Trophoblast cell (in vitro differentiated cells and primary cell): Measurements from ENCODE around the gene GDPD3.

ENCODE experiments used
- DNase-seq, 2 donors: peaks; one replicate each; pipeline ENCODE4 v3.0.0-alpha.2; 2016
- H2AFZ ChIP-seq: 2 replicates; pipeline ENCODE4 v1.6.1; 2013; ENCODE audit warnings: low read length, moderate library complexity, mild to moderate bottlenecking; ENCODE audit not compliant: insufficient read depth, poor library complexity
- H2AK5ac ChIP-seq: 2 replicates; pipeline ENCODE4 v1.6.1; 2013; ENCODE audit warnings: mild to moderate bottlenecking, low read length
- H2BK120ac ChIP-seq: 2 replicates; pipeline ENCODE4 v1.6.1; 2013; ENCODE audit warnings: low read length, mild to moderate bottlenecking, moderate library complexity; ENCODE audit not compliant: insufficient read depth, poor library complexity
- H2BK12ac ChIP-seq: 2 replicates; pipeline ENCODE4 v1.6.1; 2013; ENCODE audit warnings: mild to moderate bottlenecking, low read length, moderate library complexity
- H2BK5ac ChIP-seq: 2 replicates; pipeline ENCODE4 v1.6.1; 2013; ENCODE audit warnings: low read length, low read depth, moderate library complexity, mild to moderate bottlenecking; ENCODE audit not compliant: poor library complexity
- H3K14ac ChIP-seq: 2 replicates; pipeline ENCODE4 v1.6.1; 2013; ENCODE audit warnings: mild to moderate bottlenecking, low read length
- H3K18ac ChIP-seq: 2 replicates; pipeline ENCODE4 v1.6.1; 2013; ENCODE audit warnings: mild to moderate bottlenecking, low read length
- H3K23ac ChIP-seq: 2 replicates; pipeline ENCODE4 v1.6.1; 2013; ENCODE audit warnings: low read length
- H3K27ac ChIP-seq: 2 replicates; pipeline ENCODE4 v1.5.1; 2013; ENCODE audit warnings: low read depth, mild to moderate bottlenecking, inconsistent platforms, low read length, moderate library complexity
- H3K27me3 ChIP-seq: 2 replicates; pipeline ENCODE4 v1.6.1; 2013; ENCODE audit warnings: inconsistent platforms, mild to moderate bottlenecking, low read length, moderate library complexity; ENCODE audit not compliant: insufficient read depth
- H3K36me3 ChIP-seq, 2 experiments: 1 replicate in 1 of 2; 2 replicates in 1 of 2; pipeline ENCODE4 v1.6.1; 2013; ENCODE audit warnings: low read length in 2 of 2, mild to moderate bottlenecking in 2 of 2, moderate library complexity in 1 of 2; ENCODE audit not compliant: insufficient read depth in 2 of 2, control insufficient read depth in 1 of 2
- H3K4ac ChIP-seq: 2 replicates; pipeline ENCODE4 v1.6.1; 2013; ENCODE audit warnings: low read depth, mild to moderate bottlenecking, low read length, moderate library complexity
- H3K4me1 ChIP-seq, 2 experiments: 1 replicate in 1 of 2; 2 replicates in 1 of 2; pipeline ENCODE4 v1.6.1; 2013; ENCODE audit warnings: low read length in 2 of 2, mild to moderate bottlenecking in 2 of 2, moderate library complexity in 1 of 2; ENCODE audit not compliant: insufficient read depth in 2 of 2, control insufficient read depth in 1 of 2
- H3K4me2 ChIP-seq: 2 replicates; pipeline ENCODE4 v1.6.1; 2013; ENCODE audit warnings: inconsistent platforms, mild to moderate bottlenecking, low read length, moderate library complexity
- H3K4me3 ChIP-seq: 2 replicates; pipeline ENCODE4 v1.5.1; 2013; ENCODE audit warnings: mild to moderate bottlenecking, low read depth, low read length, inconsistent platforms
- H3K79me1 ChIP-seq: one replicate; pipeline ENCODE4 v1.6.1; 2013; ENCODE audit warnings: low read length
- H3K79me2 ChIP-seq: 2 replicates; pipeline ENCODE4 v1.6.1; 2013; ENCODE audit warnings: low read length, mild to moderate bottlenecking; ENCODE audit not compliant: control insufficient read depth, insufficient read depth, poor library complexity
- H3K9ac ChIP-seq: 2 replicates; pipeline ENCODE4 v1.6.1; 2013; ENCODE audit warnings: mild to moderate bottlenecking, low read length
- H3K9me3 ChIP-seq: 2 replicates; pipeline ENCODE4 v1.6.1; 2013; ENCODE audit warnings: low read depth, mild to moderate bottlenecking, control low read depth, inconsistent platforms, low read length; ENCODE audit not compliant: insufficient read depth
- H4K12ac ChIP-seq: 2 replicates; pipeline ENCODE4 v1.6.1; 2013; ENCODE audit warnings: low read depth, mild to moderate bottlenecking, low read length, moderate library complexity
- H4K8ac ChIP-seq: 2 replicates; pipeline ENCODE4 v1.6.1; 2013; ENCODE audit warnings: low read depth, mild to moderate bottlenecking, low read length, moderate library complexity
- H4K91ac ChIP-seq: one replicate; pipeline ENCODE4 v1.6.1; 2013; ENCODE audit warnings: low read depth, mild to moderate bottlenecking, low read length, moderate library complexity
- WGBS: extraction: QIAGEN DNeasy Blood & Tissue Kit; methylation state at CpG from one replicate; pipeline ENCODE4 v1.1.7; 2013; ENCODE audit warnings: missing lambda C conversion rate; ENCODE audit not compliant: insufficient read length, insufficient coverage; ENCODE audit errors: extremely low coverage; 5-methylcytosine and 5-hydroxymethylcytosine counted together

The GDPD3 gene

GRCh38 chr16:30070490-30070889 is 42.8 kb downstream of the GDPD3 start:
- H4K8ac ChIP-seq: no peak overlapping the region
- H3K4ac ChIP-seq: no peak overlapping the region
- no peak overlapping the region for H3K18ac ChIP-seq
- no peak for DNase-seq
- H3K9ac ChIP-seq: no peak overlapping the region
- no peak overlapping the region for H2AFZ ChIP-seq
- no peak overlapping the region for H2BK5ac ChIP-seq
- no peaks in the 10 kb centered on the region for H3K27me3 ChIP-seq
- H3K14ac ChIP-seq: no peak overlapping the region
- H3K36me3 ChIP-seq: peaks cover 51 to 52% of the 10 kb centered on the region in 2 experiments
- no peak overlapping the region for H4K12ac ChIP-seq
- no peak overlapping the region for H3K4me3 ChIP-seq
- no peak overlapping the region for H2BK12ac ChIP-seq
- peaks cover 18% of the 10 kb centered on the region for H3K79me2 ChIP-seq
- no peak overlapping the region for H3K23ac ChIP-seq
- H2BK120ac ChIP-seq: no peak overlapping the region
- H4K91ac ChIP-seq: no peak overlapping the region
- peaks cover 10% of the 10 kb centered on the region for H3K79me1 ChIP-seq
- H2AK5ac ChIP-seq: no peak overlapping the region
- no peak overlapping the region for H3K4me2 ChIP-seq
- H3K4me1 ChIP-seq: peaks cover 10 to 15% of the 10 kb centered on the region in 2 experiments
- H3K9me3 ChIP-seq: no peaks in the 10 kb centered on the region
- H3K27ac ChIP-seq: no peak overlapping the region

- Histone ChIP-seq H3K27me3 (no peaks in the 10 kb centered on the region), H2AK5ac (no peak overlapping the region), H2AFZ (no peak overlapping the region), H3K9me3 (no peaks in the 10 kb centered on the region), H3K9ac (no peak overlapping the region), H3K14ac (no peak overlapping the region), H3K4me2 (no peak overlapping the region), H4K91ac (no peak overlapping the region), H3K79me1 (peaks cover 15% of the 10 kb centered on the region), H4K12ac (no peak overlapping the region), H3K4me1 (peaks cover 10 to 12% of the 10 kb centered on the region in 2 experiments), H2BK5ac (no peak overlapping the region), H3K18ac (peak overlapping the region; percentile 18), H3K4me3 (no peak overlapping the region), H3K4ac (no peak overlapping the region), H4K8ac (no peak overlapping the region), H3K27ac (no peak overlapping the region), H2BK12ac (no peak overlapping the region), H3K23ac (no peak overlapping the region), H2BK120ac (no peak overlapping the region), H3K36me3 (peaks cover 51 to 52% of the 10 kb centered on the region in 2 experiments), H3K79me2 (peaks cover 23% of the 10 kb centered on the region)
- no peak for DNase-seq
- WGBS: no CpG with 5 or more reads among the region's 31 CpGs
These were observed 43.5 kb downstream of the GDPD3 start for GRCh38 chr16:30069611-30070462.

- Histone ChIP-seq H3K4me3 (no peak overlapping the region), H4K91ac (no peak overlapping the region), H2BK5ac (no peak overlapping the region), H3K27me3 (no peaks in the 10 kb centered on the region), H2BK12ac (no peak overlapping the region), H3K27ac (no peak overlapping the region), H4K8ac (no peak overlapping the region), H2AK5ac (no peak overlapping the region), H3K23ac (no peak overlapping the region), H3K79me1 (peaks cover 19% of the 10 kb centered on the region), H3K79me2 (peaks cover 26% of the 10 kb centered on the region), H2AFZ (no peak overlapping the region), H3K4me2 (no peak overlapping the region), H2BK120ac (no peak overlapping the region), H3K9me3 (no peaks in the 10 kb centered on the region), H3K14ac (no peak overlapping the region), H3K9ac (no peak overlapping the region), H3K4ac (no peak overlapping the region), H3K18ac (peak overlapping the region; percentile 18), H4K12ac (no peak overlapping the region), H3K36me3 (peaks cover 51 to 52% of the 10 kb centered on the region in 2 experiments), H3K4me1 (peaks cover 15 to 18% of the 10 kb centered on the region in 2 experiments)
- DNase-seq: no peak
- WGBS: no CpG with 5 or more reads among the region's 17 CpGs
These were observed 44.4 kb downstream of the GDPD3 start for GRCh38 chr16:30068750-30069610.

DNA sequence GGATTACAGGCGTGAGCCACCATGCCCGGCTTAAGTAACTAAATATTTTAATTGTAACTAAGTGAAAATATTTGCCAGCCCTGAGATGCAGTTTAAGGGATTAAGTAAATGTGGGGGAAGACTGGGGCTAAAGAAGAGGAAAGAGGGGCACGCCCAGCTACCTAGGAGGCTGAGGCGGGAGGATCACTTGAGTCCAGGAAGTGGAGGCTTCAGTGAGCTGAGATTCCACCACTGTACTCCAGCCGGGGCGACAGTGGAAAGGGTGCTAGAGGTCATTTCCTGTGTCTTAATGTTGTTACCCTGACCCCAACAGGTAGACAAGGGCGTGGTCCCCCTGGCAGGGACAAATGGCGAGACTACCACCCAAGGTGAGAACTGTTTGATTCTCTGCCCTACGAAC is 45.0 kb downstream of the GDPD3 start:
- Histone ChIP-seq H2AFZ (no peak overlapping the region), H4K8ac (no peak overlapping the region), H3K9me3 (no peaks in the 10 kb centered on the region), H3K4me1 (peaks cover 20 to 24% of the 10 kb centered on the region in 2 experiments), H3K23ac (no peak overlapping the region), H3K27me3 (no peaks in the 10 kb centered on the region), H3K4me3 (no peak overlapping the region), H3K79me1 (peaks cover 19% of the 10 kb centered on the region), H2BK12ac (no peak overlapping the region), H4K12ac (no peak overlapping the region), H2BK120ac (no peak overlapping the region), H4K91ac (no peak overlapping the region), H3K4me2 (no peak overlapping the region), H3K79me2 (peaks cover 26% of the 10 kb centered on the region), H2BK5ac (no peak overlapping the region), H3K4ac (no peak overlapping the region), H3K36me3 (peaks cover 49 to 52% of the 10 kb centered on the region in 2 experiments), H3K14ac (no peak overlapping the region), H3K18ac (no peak overlapping the region), H3K9ac (no peak overlapping the region), H2AK5ac (no peak overlapping the region), H3K27ac (no peak overlapping the region)
- DNase-seq: no peak
- WGBS: no CpG with 5 or more reads among the region's 9 CpGs
